GM12878 (cell line): ENCODE results near the gene MYBPC1. TPM values are rescaled to one million over a fixed set of nuclear protein-coding genes. Genes with fewer than 3 reads are reported as not detected.
A peak's percentile ranks its signal among the peaks of the same experiment; 100 is the strongest.

Experiments used
- ATAC-seq: fragments of 200-7000 bp; cut with Tn5 transposase; 3 replicates; pipeline ENCODE4 v1.9.1; 2020; ENCODE audit warnings: mild to moderate bottlenecking, moderate library complexity
- BruUV-seq: library from RNA; stranded (reverse); fragments of 400-500 nt; replicated peaks from 2 replicates; lab custom pipeline; 2021; lab: Mats Ljungman, UMichigan
- CTCF ChIA-PET: fragments of 300-600 bp; sonication (Branson Sonifier 250); formaldehyde crosslinking; extraction: SDS; loops from one replicate; lab custom pipeline; 2021; ENCODE audit warnings: inconsistent platforms; lab: Yijun Ruan, JAX
- POLR2A ChIA-PET: fragments of 350-600 bp; formaldehyde crosslinking; extraction: SDS; loops from one replicate; lab custom pipeline; 2021; ENCODE audit warnings: inconsistent platforms; lab: Charles Lee
- RAD21 ChIA-PET: fragments of 300-600 bp; sonication (Branson Sonifier 250); formaldehyde crosslinking; loops from one replicate; lab custom pipeline; 2023; ENCODE audit warnings: antibody characterized with exemption; ENCODE audit not compliant: unreplicated experiment; lab: Charles Lee
- SMC1A ChIA-PET: fragments of 300-600 bp; sonication (Branson Sonifier 250); formaldehyde crosslinking; loops from one replicate; lab custom pipeline; 2023; ENCODE audit not compliant: unreplicated experiment, uncharacterized antibody; lab: Charles Lee
- DNase-seq: peaks from one replicate; pipeline ENCODE4 v3.0.0-alpha.2; 2011; ENCODE audit warnings: low read depth, low spot score
- FAIRE-seq: peaks from 3 replicates; lab custom pipeline; 2011; peaks lifted over from hg19 to GRCh38; lab: Jason Lieb, UNC
- H2AFZ ChIP-seq: 2 replicates; pipeline ENCODE4 v1.6.0; 2011; ENCODE audit warnings: low read depth, low read length, control low read depth; ENCODE audit not compliant: control insufficient read depth
- H3K27ac ChIP-seq: 2 replicates; pipeline ENCODE4 v1.5.1; 2011; ENCODE audit warnings: control low read depth; ENCODE audit not compliant: control insufficient read depth, insufficient read depth
- H3K27me3 ChIP-seq, 2 experiments: replicated peaks in 1 of 2; 2 replicates each; pipeline versions ENCODE4 v1.6.0 to v1.6.1; 2011; ENCODE audit warnings: low read length in 1 of 2; ENCODE audit not compliant: control insufficient read depth in 2 of 2, insufficient read depth in 2 of 2
- H3K36me3 ChIP-seq, 2 experiments: 2 replicates each; pipeline ENCODE4 v1.5.1; 2011; ENCODE audit warnings: low read length in 1 of 2; ENCODE audit not compliant: control insufficient read depth in 2 of 2, insufficient read depth in 2 of 2
- H3K4me1 ChIP-seq: 2 replicates; pipeline ENCODE4 v1.6.1; 2011; ENCODE audit warnings: mild to moderate bottlenecking, low read length, moderate library complexity, mixed read lengths; ENCODE audit not compliant: control insufficient read depth, insufficient read depth
- H3K4me2 ChIP-seq: 2 replicates; pipeline ENCODE4 v1.6.0; 2011; ENCODE audit warnings: control low read depth; ENCODE audit not compliant: control insufficient read depth, insufficient read depth
- H3K4me3 ChIP-seq: fragments of 200-600 bp; sonication (generic); 2 replicates; pipeline ENCODE4 v1.5.1; 2016
- H3K79me2 ChIP-seq: 2 replicates; pipeline ENCODE4 v1.6.0; 2011; ENCODE audit warnings: low read length; ENCODE audit not compliant: control insufficient read depth, insufficient read depth
- H3K9ac ChIP-seq: 2 replicates; pipeline ENCODE4 v1.8.0; 2011; ENCODE audit warnings: low read length, control low read depth, mixed read lengths; ENCODE audit not compliant: control insufficient read depth, insufficient read depth
- H3K9me3 ChIP-seq: replicated peaks from 3 replicates; pipeline ENCODE4 v1.5.1; 2011; ENCODE audit warnings: mild to moderate bottlenecking, low read length; ENCODE audit not compliant: control insufficient read depth, insufficient read depth
- H4K20me1 ChIP-seq: 2 replicates; pipeline ENCODE4 v1.6.0; 2011; ENCODE audit not compliant: control insufficient read depth, insufficient read depth
- BHLHE40 ChIP-seq, 2 experiments: fragments of 450-650 bp in 1 of 2; IDR thresholded peaks; 2 replicates each; pipeline ENCODE4 v1.6.1; 2011 to 2017; ENCODE audit warnings: low read depth in 2 of 2, borderline replicate concordance in 1 of 2, improper control_type of control experiment in 1 of 2, low read length in 1 of 2, mild to moderate bottlenecking in 1 of 2
- CTCF ChIP-seq, 3 experiments: IDR thresholded peaks in 2 of 3; conservative IDR thresholded peaks in 1 of 3; 2 replicates each; pipeline ENCODE4 v1.5.1; 2011; ENCODE audit warnings: low read depth in 3 of 3, low read length in 3 of 3, mild to moderate bottlenecking in 3 of 3, control low read depth in 2 of 3, moderate library complexity in 2 of 3, inconsistent platforms in 1 of 3, mixed read lengths in 1 of 3; ENCODE audit not compliant: control insufficient read depth in 2 of 3, insufficient read depth in 1 of 3; ENCODE audit errors: extremely low read depth in 1 of 3
- EZH2 ChIP-seq: IDR thresholded peaks from 2 replicates; pipeline ENCODE4 v1.6.1; 2012; ENCODE audit warnings: low read depth, mild to moderate bottlenecking, control low read depth, inconsistent platforms, low read length, borderline replicate concordance; ENCODE audit not compliant: control insufficient read depth
- RBBP5 ChIP-seq: fragments of 200-600 bp; sonication (generic); conservative IDR thresholded peaks from 2 replicates; pipeline ENCODE4 v1.6.1; 2016
- SRF ChIP-seq, 2 experiments: IDR thresholded peaks; 2 replicates each; pipeline ENCODE4 v1.6.1; 2011; ENCODE audit warnings: low read depth in 2 of 2, low read length in 2 of 2, mild to moderate bottlenecking in 1 of 2, moderate library complexity in 1 of 2
- WGBS: methylation state at CpG from one replicate; pipeline ENCODE4 v1.1.6; 2016; ENCODE audit warnings: low lambda C conversion rate; ENCODE audit not compliant: insufficient replicate concordance, insufficient coverage; ENCODE audit errors: missing lambda C conversion rate; 5-methylcytosine and 5-hydroxymethylcytosine counted together
- in situ Hi-C: fragments of 300-500 bp; cut with MboI; formaldehyde crosslinking; loops from 9 replicates; pipeline ENCODE4 v1.14.3; 2018; ENCODE audit warnings: mixed read lengths
- intact Hi-C: fragments of 100-400 bp; cut with micrococcal nuclease; formaldehyde crosslinking; loops from one replicate; pipeline ENCODE4 v1.14.2; 2022; ENCODE audit not compliant: unreplicated experiment
- polyA plus RNA-seq, 11 experiments: library from polyadenylated mRNA; depleted of rRNA in 4 of 11; unstranded in 6 of 11; stranded (reverse) in 5 of 11; fragments of >200 nt; fragmentation: Nextera tagmentation in 4 of 11; fragmentation: Illumina TruSeq in 1 of 11; extraction: Ambion mirVana in 4 of 11; extraction: Trizol in 1 of 11; gene quantifications; 1 replicate in 1 of 11; 2 replicates in 10 of 11; pipeline versions ENCODE4 v1.2.1 to v1.2.3, GENCODE V29; 2011 to 2016; ENCODE audit warnings: inconsistent platforms in 2 of 11, missing spikeins in 2 of 11, low read depth in 1 of 11
- total RNA-seq, 4 experiments: library from RNA; depleted of rRNA in 3 of 4; stranded (reverse); fragments of >200 nt in 3 of 4; fragmentation: Illumina TruSeq in 1 of 4; extraction: Trizol in 1 of 4; gene quantifications; 2 replicates each; pipeline versions ENCODE4 v1.2.1 to v1.2.3, GENCODE V29; 2013 to 2021

MYBPC1 gene
- total and polyA plus RNA-seq, 10 of the 15 experiments (the other 5 are each of a cell fraction or from before 2014, with no cell fraction given): not detected

DNA sequence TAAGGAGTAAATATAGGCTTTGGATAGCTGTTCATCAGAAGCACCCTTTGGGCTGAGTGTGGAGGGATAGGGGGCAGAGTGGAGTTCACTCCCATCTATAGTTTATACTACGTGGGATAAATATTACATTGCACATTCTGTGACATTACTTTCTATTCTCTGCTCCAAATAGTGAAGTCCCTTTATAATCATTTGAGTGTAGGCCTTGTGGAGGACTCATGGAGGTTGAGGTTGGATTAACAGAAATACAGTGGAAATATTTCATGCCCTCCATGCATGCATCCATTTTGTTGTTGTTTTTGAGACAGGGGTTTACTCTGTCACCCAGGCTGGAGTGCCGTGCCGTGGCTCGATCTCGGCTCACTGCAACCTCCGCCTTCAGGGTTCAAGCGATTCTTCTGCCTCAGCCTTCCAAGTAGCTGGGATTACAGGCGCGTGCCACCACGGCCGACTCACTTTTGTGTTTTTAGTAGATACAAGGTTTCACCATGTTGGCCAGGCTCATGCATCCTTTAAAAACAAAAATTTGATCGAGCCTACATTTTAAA, 104.1 kb downstream of the MYBPC1 start:
- H3K79me2 ChIP-seq: no peaks in the 10 kb centered on the region
- H2AFZ ChIP-seq: peak overlapping the region; percentile 88; the same call in 1 of the 2 replicates
- DNase-seq (no peak), FAIRE-seq (no peak)
- H3K4me2 ChIP-seq: peak overlapping the region; percentile 98
- intact Hi-C loops (loop anchor here (10.0 kb wide), 1 partner anchor 124 kb away; no protein-coding TSS in a partner anchor), in situ Hi-C loops (no loop called here)
- SMC1A ChIA-PET: no interaction called here
- H3K4me3 ChIP-seq: peak overlapping the region; percentile 78
- 92% methylated on average over 12 of the region's 12 CpGs for WGBS
- POLR2A ChIA-PET: interaction anchor here (1.0 kb wide), 1 partner anchor 23 kb away, joined by 5 read pairs; no protein-coding TSS in a partner anchor
- no peaks in the 10 kb centered on the region for H4K20me1 ChIP-seq
- no peaks in the 10 kb centered on the region for H3K9me3 ChIP-seq
- TSS peak; percentile 46 for BruUV-seq
- peak overlapping the region; percentile 78 for H3K9ac ChIP-seq
- RAD21 ChIA-PET: interaction anchor here (1.5 kb wide), 1 partner anchor 131 kb away, joined by 3 read pairs; no protein-coding TSS in a partner anchor
- TF ChIP-seq SRF (IDR thresholded peaks at IDR 0.05; ENCODE audit: low read depth in 2 of 2, low read length in 2 of 2): no peak
- no peak for TF ChIP-seq RBBP5
- no peak for TF ChIP-seq BHLHE40 (IDR thresholded peaks at IDR 0.05; ENCODE audit: borderline replicate concordance in 1 of 2, low read depth in 2 of 2, low read length in 1 of 2)
- no peak for TF ChIP-seq EZH2
- TF ChIP-seq CTCF (IDR thresholded peaks at IDR 0.05 in 2 of 3, conservative IDR thresholded peaks at IDR 0.05 in 1 of 3; ENCODE audit: control insufficient read depth in 2 of 3, extremely low read depth in 1 of 3, insufficient read depth in 1 of 3, low read depth in 3 of 3, low read length in 3 of 3): peak in 1 of 3 experiments; percentile 13; a peak in 1 of 6 replicates
- TF ChIP-seq, all 136 proteins: peak for 1
- Histone ChIP-seq H3K27ac (no peak overlapping the region), H3K36me3 (no peaks in the 10 kb centered on the region), H3K27me3 (no peaks in the 10 kb centered on the region), H3K4me1 (peaks cover 4% of the 10 kb centered on the region)
- CTCF ChIA-PET: interaction anchor here (0.8 to 1.0 kb wide), 2 partner anchors 15 to 141 kb away, joined by 3 to 4 read pairs; no protein-coding TSS in a partner anchor
- ATAC-seq: peak; percentile 22
